ENCODE data around the gene ANP32A.

DNA sequence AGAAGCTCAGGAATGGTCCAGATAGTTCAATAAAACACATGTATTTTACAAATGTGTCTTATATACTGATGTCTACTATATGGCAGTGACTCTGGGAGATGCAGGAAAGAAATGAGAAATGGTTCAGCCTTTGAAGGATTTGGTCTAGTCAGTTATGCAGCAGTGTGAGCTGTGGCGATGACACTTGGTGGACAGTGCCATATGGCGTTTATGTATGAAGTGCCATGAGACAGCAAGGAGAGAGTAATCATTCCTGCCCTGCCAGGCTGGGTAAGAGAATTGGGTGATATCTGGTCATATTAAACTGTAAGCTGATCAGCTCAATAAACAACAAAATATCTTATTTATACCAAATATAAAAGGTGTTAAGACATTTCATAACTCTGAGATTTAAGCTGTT lies 47.6 kb upstream of the ANP32A start:
- TF ChIP-seq, protein P1, sequence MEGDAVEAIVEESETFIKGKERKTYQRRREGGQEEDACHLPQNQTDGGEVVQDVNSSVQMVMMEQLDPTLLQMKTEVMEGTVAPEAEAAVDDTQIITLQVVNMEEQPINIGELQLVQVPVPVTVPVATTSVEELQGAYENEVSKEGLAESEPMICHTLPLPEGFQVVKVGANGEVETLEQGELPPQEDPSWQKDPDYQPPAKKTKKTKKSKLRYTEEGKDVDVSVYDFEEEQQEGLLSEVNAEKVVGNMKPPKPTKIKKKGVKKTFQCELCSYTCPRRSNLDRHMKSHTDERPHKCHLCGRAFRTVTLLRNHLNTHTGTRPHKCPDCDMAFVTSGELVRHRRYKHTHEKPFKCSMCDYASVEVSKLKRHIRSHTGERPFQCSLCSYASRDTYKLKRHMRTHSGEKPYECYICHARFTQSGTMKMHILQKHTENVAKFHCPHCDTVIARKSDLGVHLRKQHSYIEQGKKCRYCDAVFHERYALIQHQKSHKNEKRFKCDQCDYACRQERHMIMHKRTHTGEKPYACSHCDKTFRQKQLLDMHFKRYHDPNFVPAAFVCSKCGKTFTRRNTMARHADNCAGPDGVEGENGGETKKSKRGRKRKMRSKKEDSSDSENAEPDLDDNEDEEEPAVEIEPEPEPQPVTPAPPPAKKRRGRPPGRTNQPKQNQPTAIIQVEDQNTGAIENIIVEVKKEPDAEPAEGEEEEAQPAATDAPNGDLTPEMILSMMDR (conservative IDR thresholded peaks at IDR 0.05 in 1 of 2, IDR thresholded peaks at IDR 0.05 in 1 of 2; ENCODE audit: low read depth in 1 of 2, low read length in 2 of 2): no peak
- no peak for TF ChIP-seq EZH2 (IDR thresholded peaks at IDR 0.05; ENCODE audit: low read length, missing control alignments)
